Astrocyte (in vitro differentiated cells and primary cell): ENCODE measurements around the gene CASP12. TPM values are rescaled to one million over a fixed set of nuclear protein-coding genes. Genes with fewer than 3 reads are reported as not detected.

Source experiments
- total RNA-seq: library from RNA; stranded (reverse); gene quantifications from 2 replicates; pipeline ENCODE4 v1.2.1, GENCODE V29; 2021

CASP12 gene
- total RNA-seq, 1 donor from 2014 or later: not detected

Other genes starting within 250 kb of the CASP12 start
- 0.62 and 0.86 TPM in 2 replicates for gene CASP4, start 70.1 kb upstream of the CASP12 start, total RNA-seq
- not detected in 2 replicates for gene CASP5, start 124.7 kb upstream of the CASP12 start, total RNA-seq
- 1.6 and 1.9 TPM in 2 replicates for gene CASP1, start 136.7 kb upstream of the CASP12 start, total RNA-seq
- gene CARD16, start 146.9 kb upstream of the CASP12 start, total RNA-seq: 1.6 and 2.0 TPM in 2 replicates
- gene CARD18, start 241.3 kb upstream of the CASP12 start, total RNA-seq: not detected in 2 replicates